Keratinocyte (primary cell): ENCODE results near the gene CYB561A3. TPM values are rescaled to one million over a fixed set of nuclear protein-coding genes. Genes with fewer than 3 reads are reported as not detected.

ENCODE experiments used
- DNase-seq: peaks from one replicate; pipeline ENCODE4 v3.0.0-alpha.2; 2011; ENCODE audit warnings: low read depth, missing footprints, low spot score
- FAIRE-seq: peaks from 2 replicates; lab custom pipeline; 2011; peaks lifted over from hg19 to GRCh38; lab: Jason Lieb, UNC
- H2AFZ ChIP-seq: 2 replicates; pipeline ENCODE4 v1.6.0; 2012; ENCODE audit warnings: low read length, control low read depth, inconsistent platforms; ENCODE audit not compliant: control insufficient read depth
- H3K27ac ChIP-seq: 2 replicates; pipeline ENCODE4 v1.5.1; 2011; ENCODE audit warnings: low read length; ENCODE audit not compliant: control insufficient read depth, insufficient read depth
- H3K27me3 ChIP-seq: 3 replicates; pipeline ENCODE4 v1.6.0; 2011; ENCODE audit warnings: low read length; ENCODE audit not compliant: control insufficient read depth, insufficient read depth; ENCODE audit errors: extremely low read depth
- H3K36me3 ChIP-seq, 2 experiments: 2 replicates in 1 of 2; 3 replicates in 1 of 2; pipeline ENCODE4 v1.5.1; 2011; ENCODE audit warnings: low read length in 2 of 2, mild to moderate bottlenecking in 1 of 2; ENCODE audit not compliant: control insufficient read depth in 2 of 2, insufficient read depth in 2 of 2; ENCODE audit errors: extremely low read depth in 1 of 2
- H3K4me1 ChIP-seq: 3 replicates; pipeline ENCODE4 v1.5.1; 2011; ENCODE audit warnings: low read length; ENCODE audit not compliant: control insufficient read depth, insufficient read depth; ENCODE audit errors: extremely low read depth
- H3K4me2 ChIP-seq: 3 replicates; pipeline ENCODE4 v1.6.0; 2011; ENCODE audit warnings: low read depth, low read length; ENCODE audit not compliant: control insufficient read depth, insufficient read depth; ENCODE audit errors: extremely low read depth
- H3K4me3 ChIP-seq, 3 experiments: fragments of 200-600 bp in 1 of 3; sonication (generic) in 1 of 3; 2 replicates in 2 of 3; 3 replicates in 1 of 3; pipeline ENCODE4 v1.5.1; 2011 to 2016; ENCODE audit warnings: low read length in 3 of 3, mild to moderate bottlenecking in 3 of 3, control low read depth in 2 of 3, inconsistent platforms in 1 of 3, low read depth in 1 of 3, mixed read lengths in 1 of 3, mixed run types in 1 of 3, moderate library complexity in 1 of 3; ENCODE audit not compliant: control insufficient read depth in 2 of 3, insufficient read depth in 2 of 3; ENCODE audit errors: extremely low read depth in 1 of 3
- H3K79me2 ChIP-seq: 2 replicates; pipeline ENCODE4 v1.6.0; 2012; ENCODE audit warnings: low read length; ENCODE audit not compliant: control insufficient read depth, insufficient read depth
- H3K9ac ChIP-seq: 3 replicates; pipeline ENCODE4 v1.6.0; 2011; ENCODE audit warnings: low read length; ENCODE audit not compliant: control insufficient read depth, insufficient read depth; ENCODE audit errors: extremely low read depth
- H3K9me1 ChIP-seq: 3 replicates; pipeline ENCODE4 v1.6.0; 2011; ENCODE audit warnings: low read length; ENCODE audit not compliant: control insufficient read depth, insufficient read depth; ENCODE audit errors: extremely low read depth
- H3K9me3 ChIP-seq: 2 replicates; pipeline ENCODE4 v1.5.1; 2012; ENCODE audit warnings: low read depth, low read length; ENCODE audit not compliant: control insufficient read depth
- H4K20me1 ChIP-seq: 3 replicates; pipeline ENCODE4 v1.6.0; 2011; ENCODE audit warnings: low read length; ENCODE audit not compliant: control insufficient read depth, insufficient read depth; ENCODE audit errors: extremely low read depth
- EZH2 ChIP-seq: IDR thresholded peaks from one replicate; pipeline ENCODE4 v1.6.1; 2012; ENCODE audit warnings: inconsistent platforms, mild to moderate bottlenecking, low read length, moderate library complexity
- dilution Hi-C: fragments of 300-500 bp; cut with MboI; formaldehyde crosslinking; loops from one replicate; pipeline ENCODE4 v1.7.0; 2020; ENCODE audit warnings: low sequenced_read_pairs; ENCODE audit not compliant: extremely low pct_ligation_motif_present
- polyA plus RNA-seq, 5 experiments: library from polyadenylated mRNA; depleted of rRNA in 3 of 5; stranded (reverse) in 3 of 5; stranded (forward) in 1 of 5; unstranded in 1 of 5; fragments of >200 nt; gene quantifications; 1 replicate in 1 of 5; 2 replicates in 3 of 5; 3 replicates in 1 of 5; pipeline versions ENCODE4 v1.2.1 to v1.2.3, GENCODE V29; 2011 to 2012; ENCODE audit warnings: missing spikeins in 2 of 5, low read depth in 1 of 5, low replicate concordance in 1 of 5
- TF ChIP-seq, protein P1 (sequence below), 3 experiments: IDR thresholded peaks in 1 of 3; conservative IDR thresholded peaks in 1 of 3; optimal IDR thresholded peaks in 1 of 3; 2 replicates in 2 of 3; 3 replicates in 1 of 3; pipeline versions ENCODE3 to v1.5.1; 2011; ENCODE audit warnings: low read length in 3 of 3, mild to moderate bottlenecking in 3 of 3, moderate library complexity in 2 of 3, control low read depth in 1 of 3, inconsistent platforms in 1 of 3; ENCODE audit not compliant: insufficient read depth in 2 of 3; ENCODE audit errors: extremely low read depth in 1 of 3

The CYB561A3 gene
- polyA plus RNA-seq, 1 donor (not counting 4 experiments of a cell fraction or from before 2014, with no cell fraction given), result 42.3 TPM

DNA sequence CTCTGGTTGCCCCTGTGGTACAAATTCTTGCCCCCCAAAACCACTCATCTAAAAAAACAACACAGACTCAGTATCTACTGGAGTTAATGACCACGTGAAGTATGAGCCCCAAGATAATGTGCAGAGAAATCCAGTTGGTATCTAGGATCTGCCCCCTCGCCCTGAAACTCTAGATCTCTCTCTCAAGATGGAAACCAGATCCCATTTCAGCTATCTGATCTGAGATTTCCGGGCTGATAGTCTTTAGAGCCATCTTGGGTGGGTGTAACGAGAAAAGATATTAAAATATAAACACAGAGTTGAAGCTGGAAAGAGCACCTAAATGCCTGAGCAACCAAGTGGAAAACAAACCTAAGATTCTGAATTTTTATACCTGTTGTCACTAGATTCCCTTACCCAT, 52.5 kb downstream of the CYB561A3 start:
- FAIRE-seq (no peak), DNase-seq (no peak)
- Histone ChIP-seq H3K79me2 (no peaks in the 10 kb centered on the region), H3K36me3 (peaks cover 61 to 62% of the 10 kb centered on the region in 2 experiments), H3K9me3 (no peaks in the 10 kb centered on the region), H3K9ac (no peak overlapping the region), H3K4me1 (no peaks in the 10 kb centered on the region), H4K20me1 (peaks cover 8% of the 10 kb centered on the region), H2AFZ (no peak overlapping the region), H3K4me2 (no peak overlapping the region), H3K27me3 (no peaks in the 10 kb centered on the region), H3K27ac (no peak overlapping the region), H3K4me3 (no peak overlapping the region), H3K9me1 (no peaks in the 10 kb centered on the region)
- no peak for TF ChIP-seq EZH2
- TF ChIP-seq, protein P1, sequence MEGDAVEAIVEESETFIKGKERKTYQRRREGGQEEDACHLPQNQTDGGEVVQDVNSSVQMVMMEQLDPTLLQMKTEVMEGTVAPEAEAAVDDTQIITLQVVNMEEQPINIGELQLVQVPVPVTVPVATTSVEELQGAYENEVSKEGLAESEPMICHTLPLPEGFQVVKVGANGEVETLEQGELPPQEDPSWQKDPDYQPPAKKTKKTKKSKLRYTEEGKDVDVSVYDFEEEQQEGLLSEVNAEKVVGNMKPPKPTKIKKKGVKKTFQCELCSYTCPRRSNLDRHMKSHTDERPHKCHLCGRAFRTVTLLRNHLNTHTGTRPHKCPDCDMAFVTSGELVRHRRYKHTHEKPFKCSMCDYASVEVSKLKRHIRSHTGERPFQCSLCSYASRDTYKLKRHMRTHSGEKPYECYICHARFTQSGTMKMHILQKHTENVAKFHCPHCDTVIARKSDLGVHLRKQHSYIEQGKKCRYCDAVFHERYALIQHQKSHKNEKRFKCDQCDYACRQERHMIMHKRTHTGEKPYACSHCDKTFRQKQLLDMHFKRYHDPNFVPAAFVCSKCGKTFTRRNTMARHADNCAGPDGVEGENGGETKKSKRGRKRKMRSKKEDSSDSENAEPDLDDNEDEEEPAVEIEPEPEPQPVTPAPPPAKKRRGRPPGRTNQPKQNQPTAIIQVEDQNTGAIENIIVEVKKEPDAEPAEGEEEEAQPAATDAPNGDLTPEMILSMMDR (optimal IDR thresholded peaks at IDR 0.05 in 1 of 3, IDR thresholded peaks at IDR 0.05 in 1 of 3, conservative IDR thresholded peaks at IDR 0.05 in 1 of 3; ENCODE audit: extremely low read depth in 1 of 3, insufficient read depth in 2 of 3, low read length in 3 of 3), result no peak
- dilution Hi-C loops, result no loop called here

DNA sequence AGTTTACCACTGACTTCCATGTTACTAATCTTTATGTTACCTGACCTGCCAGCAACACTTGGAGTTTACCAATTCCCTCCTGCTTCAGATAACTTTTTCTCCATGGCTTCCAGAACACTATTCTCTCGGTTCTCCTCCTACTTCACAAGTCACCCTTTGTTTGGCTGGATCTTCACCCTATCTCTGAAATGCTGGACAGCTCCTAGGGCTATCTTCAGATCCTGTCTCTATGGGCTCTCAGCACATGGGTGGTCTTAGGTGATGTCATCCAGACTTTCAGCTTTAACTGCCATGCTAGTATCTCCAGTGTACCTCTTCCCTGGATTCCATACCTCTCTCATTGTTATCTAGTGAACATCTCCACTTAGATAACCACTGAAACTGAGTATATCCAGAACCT, 54.3 kb downstream of the CYB561A3 start:
- no peak overlapping the region for H3K9ac ChIP-seq
- H3K79me2 ChIP-seq, result no peaks in the 10 kb centered on the region
- DNase-seq, result no peak
- H3K4me2 ChIP-seq, result no peak overlapping the region
- H3K9me3 ChIP-seq, result no peaks in the 10 kb centered on the region
- peaks cover 54 to 55% of the 10 kb centered on the region in 2 experiments for H3K36me3 ChIP-seq
- H3K27ac ChIP-seq, result no peak overlapping the region
- dilution Hi-C loops, result no loop called here
- no peak for FAIRE-seq
- no peaks in the 10 kb centered on the region for H3K4me1 ChIP-seq
- peaks cover 8% of the 10 kb centered on the region for H4K20me1 ChIP-seq
- no peaks in the 10 kb centered on the region for H3K27me3 ChIP-seq
- TF ChIP-seq EZH2, result no peak
- TF ChIP-seq, protein P1 (optimal IDR thresholded peaks at IDR 0.05 in 1 of 3, IDR thresholded peaks at IDR 0.05 in 1 of 3, conservative IDR thresholded peaks at IDR 0.05 in 1 of 3; ENCODE audit: extremely low read depth in 1 of 3, insufficient read depth in 2 of 3, low read length in 3 of 3), result no peak
- H2AFZ ChIP-seq, result no peak overlapping the region
- H3K9me1 ChIP-seq, result no peaks in the 10 kb centered on the region
- H3K4me3 ChIP-seq, result no peak overlapping the region
